Activated CD8-positive, alpha-beta memory T cell treated with anti-CD3 and anti-CD28 coated beads, Interleukin-2, amount 50 U/mL, for 48 hours (primary cell): Measurements from ENCODE around the gene PAXX.

ENCODE experiments used
- DNase-seq: peaks from one replicate; pipeline ENCODE4 v3.0.0-alpha.2; 2020

PAXX gene

DNA sequence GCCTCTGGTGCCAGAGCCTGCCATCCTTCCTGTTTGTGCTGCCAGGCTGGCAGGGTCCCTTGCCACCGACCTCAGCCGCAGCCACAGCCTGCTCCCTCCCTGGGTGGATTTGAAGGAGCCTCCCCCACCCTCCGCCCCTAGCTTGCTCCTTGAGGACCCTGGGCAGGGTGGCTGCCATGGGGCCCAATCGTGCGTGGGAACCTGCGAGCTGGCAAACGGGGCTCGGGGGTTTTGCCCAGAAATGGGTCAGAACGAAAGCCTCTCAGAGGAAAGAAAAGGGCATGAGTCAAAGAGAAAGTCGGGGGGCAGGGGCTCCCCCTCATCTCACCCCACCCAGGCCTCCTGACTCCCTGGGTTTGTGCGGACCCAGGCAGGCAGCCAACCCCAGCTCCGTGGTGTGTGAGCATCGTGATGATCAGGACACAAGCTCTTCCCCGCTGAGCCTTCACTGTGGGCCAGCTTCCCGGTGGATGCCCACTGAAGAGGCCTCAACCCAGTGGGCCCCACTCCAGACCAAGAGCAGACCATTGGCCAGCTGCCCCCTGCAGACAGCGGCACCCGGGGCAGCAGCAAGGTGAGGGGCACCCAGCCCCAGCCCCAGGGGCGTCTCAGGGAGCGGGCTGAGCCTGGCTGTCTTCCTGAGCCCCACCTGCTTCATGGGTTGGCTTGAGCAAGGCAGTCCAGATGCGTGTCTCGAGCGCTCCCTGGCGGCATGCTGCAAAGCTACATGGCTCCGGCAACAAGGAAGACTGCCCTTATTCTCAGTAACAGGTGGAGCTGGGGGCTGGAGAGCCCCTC, 42.7 kb downstream of the PAXX start:
- DNase-seq, result peak; percentile 94

DNA sequence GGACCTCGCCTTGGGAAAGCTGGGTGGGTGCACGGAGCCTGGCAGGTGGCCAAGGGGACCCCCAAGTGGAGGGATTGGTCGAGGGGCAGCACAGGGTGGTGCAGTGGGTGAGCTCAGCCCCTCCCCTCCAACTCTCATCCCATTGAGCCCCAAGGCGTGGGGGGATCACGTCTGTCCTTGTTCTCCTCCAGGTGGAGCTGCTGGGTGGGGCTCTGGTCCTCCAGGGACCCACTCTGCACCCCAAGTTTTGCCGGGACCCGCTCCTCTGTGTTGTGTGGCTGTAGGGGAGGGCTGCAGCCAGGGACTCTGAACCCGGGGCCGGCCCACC, 43.2 kb downstream of the PAXX start:
- DNase-seq, result no peak

DNA sequence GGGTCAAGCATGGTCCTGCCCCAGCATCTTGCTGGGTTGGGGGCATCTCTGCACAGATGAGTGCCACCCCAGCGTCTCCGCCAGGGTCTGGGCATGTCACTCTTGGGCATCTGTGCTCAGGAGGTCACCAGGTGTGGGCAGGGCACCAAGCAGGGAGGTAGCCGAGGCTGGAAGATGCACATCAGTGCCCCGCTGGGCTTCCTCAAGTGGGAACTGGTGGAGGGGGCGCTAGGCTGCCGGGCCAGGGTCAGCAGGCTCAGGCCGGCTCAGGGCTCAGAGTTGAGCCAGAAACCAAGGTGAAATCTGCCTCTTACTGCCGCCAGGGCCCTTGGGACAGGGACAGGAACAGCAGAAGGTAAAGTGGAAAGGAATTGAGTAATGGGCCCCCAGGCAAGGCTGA, 43.7 kb downstream of the PAXX start:
- DNase-seq, result no peak

DNA sequence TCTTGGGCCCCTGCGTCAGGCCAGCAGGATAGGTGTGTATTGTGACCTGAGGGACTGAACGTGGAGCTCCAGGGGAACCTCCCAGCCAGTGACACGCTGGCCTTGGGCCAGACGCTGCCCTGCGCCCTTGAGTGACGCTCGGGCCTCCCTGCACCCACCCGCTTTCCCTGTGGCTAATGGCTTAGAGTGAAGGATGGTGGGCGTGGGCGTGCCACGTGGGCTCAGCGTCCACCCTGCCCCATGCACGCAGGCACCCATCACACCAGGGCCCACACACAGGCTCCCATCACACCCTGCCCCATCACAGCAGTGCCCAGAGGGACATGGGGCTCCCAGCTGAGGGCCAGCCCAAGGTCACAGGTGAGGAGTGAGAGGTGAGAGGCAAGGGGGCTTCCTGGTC, 44.8 kb downstream of the PAXX start:
- DNase-seq, result no peak

DNA sequence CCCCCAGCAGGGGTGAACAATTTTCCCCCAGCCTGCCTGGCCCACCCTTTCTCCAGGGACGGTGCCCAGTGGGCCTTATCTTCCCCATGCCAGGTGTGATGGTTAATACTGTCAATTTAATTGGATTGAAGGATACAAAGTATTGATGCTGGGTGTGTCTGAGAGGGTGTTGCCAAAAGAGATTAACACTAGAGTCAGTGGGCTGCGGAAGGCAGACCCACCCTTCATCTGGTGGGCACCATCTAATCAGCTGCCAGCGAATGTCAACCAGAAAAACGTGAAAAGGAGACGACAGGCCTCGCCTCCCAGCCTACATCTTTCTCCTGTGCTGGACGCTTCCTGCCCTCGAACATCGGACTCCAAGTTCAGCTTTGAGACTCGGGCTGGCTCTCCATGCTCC, 45.3 kb downstream of the PAXX start:
- DNase-seq, result no peak

DNA sequence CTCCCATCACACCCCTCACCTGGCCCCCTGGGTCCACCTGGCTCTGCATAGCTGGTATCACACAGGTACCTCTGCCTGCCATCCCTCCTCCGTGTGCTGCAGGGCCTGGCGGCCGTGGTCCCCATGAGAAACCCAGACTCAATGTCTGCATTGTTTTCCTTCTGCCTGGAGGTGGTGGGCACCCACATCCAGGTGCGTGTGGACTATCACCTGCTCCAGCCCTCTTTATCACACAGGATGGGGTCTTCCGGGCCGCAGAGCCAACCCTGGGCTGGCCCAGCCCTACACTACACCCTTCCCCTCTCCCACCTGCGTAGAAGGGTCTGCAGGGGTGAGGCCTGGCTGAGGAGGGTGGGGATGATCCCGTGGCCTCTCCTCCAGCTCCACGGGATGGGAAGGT, 46.7 kb downstream of the PAXX start:
- DNase-seq, result no peak

DNA sequence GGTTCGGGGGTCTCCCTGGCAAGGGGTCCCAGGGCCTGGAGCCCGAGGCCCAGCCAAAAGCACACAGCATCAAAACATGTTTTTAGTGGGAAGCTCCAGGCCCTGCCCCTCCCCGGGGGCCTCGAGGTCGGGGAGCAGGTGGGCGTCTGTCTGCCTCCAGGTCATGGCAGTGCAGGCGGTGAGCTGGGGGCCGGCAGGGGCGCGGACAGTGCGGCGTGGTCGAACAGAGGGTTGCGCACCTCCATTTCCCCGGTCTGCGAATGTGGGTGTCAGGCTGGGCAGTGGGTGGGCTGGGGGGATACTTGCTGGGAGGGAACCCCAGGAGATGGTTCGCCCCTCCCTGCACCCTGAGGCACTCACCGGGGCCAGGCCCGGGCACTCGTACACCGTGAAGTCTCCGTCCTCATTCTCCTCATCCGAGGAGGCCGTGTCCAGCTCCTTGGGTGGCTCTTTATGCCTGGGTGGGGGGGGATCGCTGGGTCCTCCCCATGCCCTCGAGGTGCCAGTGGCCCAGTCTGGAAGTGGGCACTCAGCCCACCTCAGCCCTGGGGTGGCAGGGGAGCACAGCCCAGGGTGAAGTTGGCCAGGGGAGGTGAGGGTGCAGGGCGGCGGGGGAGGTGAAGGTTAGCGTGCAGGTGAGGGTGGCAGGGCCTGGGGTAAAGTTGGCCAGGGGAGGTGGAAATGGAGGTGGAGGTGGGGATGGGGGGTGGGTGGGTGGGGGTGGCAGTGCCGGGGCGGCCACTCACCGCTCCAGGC, 47.6 kb downstream of the PAXX start:
- DNase-seq, result no peak

DNA sequence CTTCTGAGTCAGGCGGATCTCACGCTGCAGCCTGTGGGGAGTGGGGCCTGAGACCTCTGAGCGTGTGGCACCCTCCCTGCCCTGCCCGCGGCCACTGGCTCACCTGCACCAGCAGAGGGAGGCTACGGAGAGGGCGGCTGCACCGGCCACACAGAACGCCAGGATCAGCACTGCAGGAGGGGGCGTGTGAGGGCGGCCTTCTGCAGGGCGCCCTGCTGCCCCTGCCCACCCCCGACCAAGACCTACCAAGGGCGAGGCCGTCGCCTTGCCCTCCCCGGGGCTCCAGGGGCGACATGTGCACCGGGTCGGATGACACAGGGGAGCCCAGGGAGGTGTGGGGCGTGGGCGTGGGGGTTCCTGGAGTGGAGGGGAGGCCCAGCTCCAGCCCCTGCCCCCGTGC, 48.3 kb downstream of the PAXX start:
- DNase-seq, result no peak

DNA sequence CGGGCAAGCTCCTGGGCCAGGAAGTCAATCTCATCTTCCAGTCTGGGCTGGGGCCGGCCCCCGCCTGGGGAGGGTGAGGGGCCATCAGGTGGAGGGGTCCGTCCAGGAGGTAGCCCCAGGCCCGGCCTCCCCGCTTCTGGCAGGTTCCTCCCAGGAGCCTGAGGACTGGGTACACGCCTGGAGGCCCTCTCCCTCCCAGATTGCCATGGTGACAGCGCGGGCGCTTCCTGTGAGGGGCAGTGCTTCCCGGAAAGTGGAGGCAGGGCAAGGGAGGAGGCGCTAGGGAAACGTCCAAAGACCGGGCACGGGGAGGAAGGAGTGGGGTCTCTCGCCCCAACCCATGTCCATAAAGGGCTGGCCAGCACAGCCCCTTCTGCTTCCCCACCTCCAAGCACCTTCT, 48.9 kb downstream of the PAXX start:
- no peak for DNase-seq

DNA sequence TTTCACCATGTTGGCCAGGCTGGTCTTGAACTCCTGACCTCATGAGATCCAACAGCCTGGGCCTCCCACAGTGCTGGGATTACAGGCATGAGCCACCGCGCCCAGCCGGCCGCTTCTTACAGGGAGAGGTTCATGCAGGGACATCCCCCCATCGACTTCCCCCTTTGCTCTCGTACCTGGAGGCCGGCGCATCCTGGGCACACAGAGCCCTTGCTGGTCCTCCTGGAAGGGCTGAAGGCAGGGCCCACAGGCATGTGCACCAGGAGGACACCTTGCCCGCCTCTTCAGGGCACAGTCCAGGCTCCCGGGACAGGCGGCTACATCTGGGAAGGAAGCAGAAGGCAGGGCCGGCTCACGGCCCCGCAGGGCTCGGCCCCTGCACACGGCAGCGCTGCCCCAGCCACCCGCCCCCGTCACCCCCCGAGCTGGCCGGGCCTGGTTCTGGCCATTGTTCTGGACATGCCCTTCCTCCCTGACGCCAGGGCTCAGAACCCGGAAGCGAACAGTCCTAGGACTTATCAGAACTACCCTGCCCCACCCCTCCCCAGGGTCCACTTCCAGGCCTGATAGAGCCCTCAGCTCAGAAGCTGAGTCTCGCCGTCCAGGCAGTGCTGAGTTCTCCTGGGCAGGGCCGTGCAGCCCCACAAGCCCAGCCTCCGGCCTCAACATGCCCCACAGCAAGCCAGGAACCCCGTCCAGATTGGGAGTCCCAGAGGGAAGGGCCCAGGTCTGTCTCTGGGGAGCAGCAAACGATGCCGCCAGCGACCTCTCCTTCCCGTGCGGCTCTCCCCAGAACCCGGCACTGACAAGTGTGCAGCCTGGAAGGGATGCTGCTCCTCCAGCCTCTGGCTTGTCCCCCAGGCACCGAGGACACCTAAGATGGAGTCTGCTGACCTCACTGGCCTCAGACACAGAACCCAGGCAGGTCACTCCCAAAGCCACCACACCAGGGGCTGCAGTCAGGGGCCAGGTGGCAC, 50.8 kb downstream of the PAXX start:
- no peak for DNase-seq
